Muscle layer of duodenum (tissue), 2 donors: ENCODE data around the gene RABGAP1.

Experiments used
- H3K27ac ChIP-seq: one replicate; pipeline ENCODE4 v1.7.0; 2013; ENCODE audit warnings: mild to moderate bottlenecking, low read length
- H3K27me3 ChIP-seq: one replicate; pipeline ENCODE4 v1.7.0; 2013; ENCODE audit warnings: low read depth, mild to moderate bottlenecking, control low read depth, low read length
- H3K36me3 ChIP-seq, 2 donors: one replicate each; pipeline ENCODE4 v1.7.0; 2013; ENCODE audit warnings: low read length in 2 of 2, control low read depth in 1 of 2, mild to moderate bottlenecking in 1 of 2; ENCODE audit not compliant: insufficient read depth in 2 of 2, control insufficient read depth in 1 of 2
- H3K4me1 ChIP-seq, 2 donors: one replicate each; pipeline ENCODE4 v1.7.0; 2013; ENCODE audit warnings: low read length in 2 of 2, mild to moderate bottlenecking in 2 of 2, control low read depth in 1 of 2, moderate library complexity in 1 of 2; ENCODE audit not compliant: insufficient read depth in 2 of 2, control insufficient read depth in 1 of 2
- H3K4me3 ChIP-seq, 2 donors: one replicate each; pipeline ENCODE4 v1.7.0; 2013; ENCODE audit warnings: low read length in 2 of 2, low read depth in 1 of 2, mild to moderate bottlenecking in 1 of 2
- H3K9me3 ChIP-seq, 2 donors: one replicate each; pipeline ENCODE4 v1.7.0; 2013; ENCODE audit warnings: low read length in 2 of 2, control low read depth in 1 of 2, mild to moderate bottlenecking in 1 of 2; ENCODE audit not compliant: control insufficient read depth in 1 of 2
- donor health status: healthy.

Gene RABGAP1

GRCh38 chr9:123099548-123099947 lies 158.7 kb downstream of the RABGAP1 start:
- Histone ChIP-seq H3K4me3 (no peak overlapping the region), H3K9me3 (no peaks in the 10 kb centered on the region), H3K27me3 (no peaks in the 10 kb centered on the region), H3K27ac (no peak overlapping the region), H3K36me3 (peaks cover 50 to 71% of the 10 kb centered on the region in 2 donors), H3K4me1 (no peaks in the 10 kb centered on the region)

- peaks cover 48 to 73% of the 10 kb centered on the region in 2 donors for H3K36me3 ChIP-seq
- H3K27ac ChIP-seq: no peak overlapping the region
- H3K4me3 ChIP-seq: no peak overlapping the region
Observed at GRCh38 chr9:123102375-123103113, 161.7 kb downstream of the RABGAP1 start.

GRCh38 chr9:123104807-123105206 lies 164.0 kb downstream of the RABGAP1 start:
- H3K4me3 ChIP-seq: no peak overlapping the region
- no peak overlapping the region for H3K27ac ChIP-seq
- peaks cover 47 to 72% of the 10 kb centered on the region in 2 donors for H3K36me3 ChIP-seq
- H3K9me3 ChIP-seq: no peaks in the 10 kb centered on the region
- no peaks in the 10 kb centered on the region for H3K27me3 ChIP-seq
- no peaks in the 10 kb centered on the region for H3K4me1 ChIP-seq

More at GRCh38 chr9:123102375-123103113, 161.7 kb downstream of the RABGAP1 start:
- no peaks in the 10 kb centered on the region for H3K27me3 ChIP-seq
- no peaks in the 10 kb centered on the region for H3K9me3 ChIP-seq
- no peaks in the 10 kb centered on the region for H3K4me1 ChIP-seq

GRCh38 chr9:123105490-123105889 lies 164.7 kb downstream of the RABGAP1 start:
- H3K27me3 ChIP-seq: no peaks in the 10 kb centered on the region
- no peaks in the 10 kb centered on the region for H3K4me1 ChIP-seq
- peaks cover 43 to 78% of the 10 kb centered on the region in 2 donors for H3K36me3 ChIP-seq
- no peak overlapping the region for H3K27ac ChIP-seq
- no peak overlapping the region for H3K4me3 ChIP-seq
- no peaks in the 10 kb centered on the region for H3K9me3 ChIP-seq

GRCh38 chr9:123107639-123108285 lies 166.9 kb downstream of the RABGAP1 start:
- H3K9me3 ChIP-seq: no peaks in the 10 kb centered on the region
- no peak overlapping the region for H3K27ac ChIP-seq
- H3K27me3 ChIP-seq: no peaks in the 10 kb centered on the region
- peaks cover 30 to 56% of the 10 kb centered on the region in 2 donors for H3K36me3 ChIP-seq
- no peak overlapping the region for H3K4me3 ChIP-seq
- H3K4me1 ChIP-seq: no peaks in the 10 kb centered on the region

GRCh38 chr9:123108976-123109375 lies 168.2 kb downstream of the RABGAP1 start:
- Histone ChIP-seq H3K27ac (no peak overlapping the region), H3K36me3 (peaks cover 25 to 48% of the 10 kb centered on the region in 2 donors), H3K4me3 (no peak overlapping the region), H3K4me1 (no peaks in the 10 kb centered on the region), H3K9me3 (no peaks in the 10 kb centered on the region), H3K27me3 (no peaks in the 10 kb centered on the region)

GRCh38 chr9:123109540-123110279 lies 168.9 kb downstream of the RABGAP1 start:
- Histone ChIP-seq H3K36me3 (peaks cover 22 to 47% of the 10 kb centered on the region in 2 donors), H3K27ac (no peak overlapping the region), H3K4me3 (no peak overlapping the region), H3K9me3 (no peaks in the 10 kb centered on the region), H3K27me3 (no peaks in the 10 kb centered on the region), H3K4me1 (no peaks in the 10 kb centered on the region)

- no peaks in the 10 kb centered on the region for H3K9me3 ChIP-seq
- H3K4me3 ChIP-seq: no peak overlapping the region
- no peak overlapping the region for H3K27ac ChIP-seq
Observed at GRCh38 chr9:123111427-123112014, 170.7 kb downstream of the RABGAP1 start.

GRCh38 chr9:123112015-123112975 lies 171.5 kb downstream of the RABGAP1 start:
- H3K4me3 ChIP-seq: no peak overlapping the region
- no peaks in the 10 kb centered on the region for H3K4me1 ChIP-seq
- no peaks in the 10 kb centered on the region for H3K9me3 ChIP-seq
- no peaks in the 10 kb centered on the region for H3K27me3 ChIP-seq
- H3K27ac ChIP-seq: no peak overlapping the region
- H3K36me3 ChIP-seq: peaks cover 21 to 29% of the 10 kb centered on the region in 2 donors

More at GRCh38 chr9:123111427-123112014, 170.7 kb downstream of the RABGAP1 start:
- H3K36me3 ChIP-seq: peaks cover 21 to 36% of the 10 kb centered on the region in 2 donors
- H3K4me1 ChIP-seq: no peaks in the 10 kb centered on the region
- H3K27me3 ChIP-seq: no peaks in the 10 kb centered on the region

GRCh38 chr9:123113185-123113584 lies 172.4 kb downstream of the RABGAP1 start:
- H3K4me3 ChIP-seq: no peak overlapping the region
- H3K36me3 ChIP-seq: peaks cover 14 to 21% of the 10 kb centered on the region in 2 donors
- no peaks in the 10 kb centered on the region for H3K4me1 ChIP-seq
- no peak overlapping the region for H3K27ac ChIP-seq
- no peaks in the 10 kb centered on the region for H3K9me3 ChIP-seq
- H3K27me3 ChIP-seq: no peaks in the 10 kb centered on the region
